ENCODE data around the gene BEND6.
"Not testable (repeated sequence)": the region's sequence is repeated elsewhere in the genome, so short reads cannot be mapped to it uniquely, and the experiment has no call there.

The BEND6 gene

DNA sequence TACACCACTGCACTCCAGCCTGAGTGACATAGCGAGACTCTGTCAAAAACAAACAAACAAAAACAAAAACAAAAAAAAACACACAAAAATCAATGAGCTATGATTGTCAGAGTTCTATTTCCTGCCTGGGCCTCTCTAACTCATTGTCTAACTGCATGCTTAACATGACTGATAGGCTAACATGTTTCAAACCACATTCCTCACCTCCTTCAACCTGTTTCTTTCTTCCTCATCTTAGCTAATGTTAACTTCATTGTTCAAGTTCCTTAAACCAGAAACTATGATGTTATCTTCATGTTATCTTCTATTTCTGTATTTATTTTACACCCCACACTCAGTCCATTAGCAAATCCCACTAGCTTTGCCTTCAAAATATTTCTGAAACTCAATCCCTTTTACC lies 41.5 kb downstream of the BEND6 start:
- DNase-seq (ENCODE audit: low read depth) = no peak
- no peak overlapping the region for H3K4me3 ChIP-seq (ENCODE audit: low read depth, low read length)
- no peak for TF ChIP-seq POLR2A (IDR thresholded peaks at IDR 0.05; ENCODE audit: extremely low read depth, insufficient read length)
- TF ChIP-seq, protein P1, sequence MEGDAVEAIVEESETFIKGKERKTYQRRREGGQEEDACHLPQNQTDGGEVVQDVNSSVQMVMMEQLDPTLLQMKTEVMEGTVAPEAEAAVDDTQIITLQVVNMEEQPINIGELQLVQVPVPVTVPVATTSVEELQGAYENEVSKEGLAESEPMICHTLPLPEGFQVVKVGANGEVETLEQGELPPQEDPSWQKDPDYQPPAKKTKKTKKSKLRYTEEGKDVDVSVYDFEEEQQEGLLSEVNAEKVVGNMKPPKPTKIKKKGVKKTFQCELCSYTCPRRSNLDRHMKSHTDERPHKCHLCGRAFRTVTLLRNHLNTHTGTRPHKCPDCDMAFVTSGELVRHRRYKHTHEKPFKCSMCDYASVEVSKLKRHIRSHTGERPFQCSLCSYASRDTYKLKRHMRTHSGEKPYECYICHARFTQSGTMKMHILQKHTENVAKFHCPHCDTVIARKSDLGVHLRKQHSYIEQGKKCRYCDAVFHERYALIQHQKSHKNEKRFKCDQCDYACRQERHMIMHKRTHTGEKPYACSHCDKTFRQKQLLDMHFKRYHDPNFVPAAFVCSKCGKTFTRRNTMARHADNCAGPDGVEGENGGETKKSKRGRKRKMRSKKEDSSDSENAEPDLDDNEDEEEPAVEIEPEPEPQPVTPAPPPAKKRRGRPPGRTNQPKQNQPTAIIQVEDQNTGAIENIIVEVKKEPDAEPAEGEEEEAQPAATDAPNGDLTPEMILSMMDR (IDR thresholded peaks at IDR 0.05; ENCODE audit: low read depth, low read length) = no peak

DNA sequence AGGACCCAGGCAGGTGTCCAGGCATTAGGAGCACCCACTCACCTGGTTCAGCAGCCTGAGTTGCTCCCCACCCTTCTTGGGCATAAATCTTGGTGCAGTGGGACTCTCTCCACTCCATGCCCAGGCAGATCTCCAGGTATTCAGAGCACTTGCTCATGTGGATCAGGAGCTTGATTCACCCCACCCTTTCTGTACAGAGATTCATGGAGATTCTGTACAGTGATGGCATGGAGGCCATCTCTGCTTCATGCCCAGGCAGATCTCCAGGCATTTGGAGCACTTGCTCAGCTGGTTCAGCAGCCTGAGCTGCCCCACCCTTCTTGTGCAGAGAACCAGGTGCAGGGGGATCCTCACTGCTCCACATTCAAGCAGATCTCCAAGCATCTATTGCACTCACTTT lies 44.1 kb downstream of the BEND6 start:
- no peak for TF ChIP-seq POLR2A (IDR thresholded peaks at IDR 0.05; ENCODE audit: extremely low read depth, insufficient read length)
- TF ChIP-seq, protein P1 (IDR thresholded peaks at IDR 0.05; ENCODE audit: low read depth, low read length) = no peak
- TF ChIP-seq MAX (IDR thresholded peaks at IDR 0.05; ENCODE audit: low read depth, low read length) = no peak
- no peak for TF ChIP-seq MYC (IDR thresholded peaks at IDR 0.05; ENCODE audit: low read depth, low read length)
- no peak for DNase-seq (ENCODE audit: low read depth)

DNA sequence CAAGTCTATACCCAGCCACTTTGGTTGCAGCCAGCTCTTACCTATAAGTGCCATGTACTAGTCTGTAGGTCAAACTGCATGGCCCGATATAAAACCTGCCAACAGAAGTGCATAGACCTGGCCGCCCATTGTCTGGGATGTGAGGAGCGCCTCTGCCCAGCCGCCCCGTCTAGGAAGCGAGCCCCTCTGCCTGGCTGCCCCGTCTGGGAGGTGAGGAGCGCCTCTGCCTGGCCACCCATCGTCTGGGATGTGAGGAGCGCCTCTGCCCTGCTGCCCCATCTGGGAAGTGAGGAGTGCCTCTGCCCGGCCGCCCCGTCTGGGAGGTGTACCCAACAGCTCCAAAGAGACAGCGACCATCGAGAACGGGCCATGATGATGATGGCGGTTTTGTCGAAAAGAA lies 44.8 kb downstream of the BEND6 start:
- not testable (repeated sequence) for H3K4me3 ChIP-seq (ENCODE audit: low read depth, low read length); DNase-seq (ENCODE audit: low read depth)

More for the DNA sequence above, 44.1 kb downstream of the BEND6 start:
- H3K4me3 ChIP-seq (ENCODE audit: low read depth, low read length) = no peak overlapping the region

GRCh38 chr6:57002197-57002596 lies 47.3 kb downstream of the BEND6 start:
- no peak overlapping the region for H3K4me3 ChIP-seq (ENCODE audit: low read depth, low read length)
- TF ChIP-seq MYC (IDR thresholded peaks at IDR 0.05; ENCODE audit: low read depth, low read length) = no peak
- TF ChIP-seq POLR2A (IDR thresholded peaks at IDR 0.05; ENCODE audit: extremely low read depth, insufficient read length) = no peak
- TF ChIP-seq MAX (IDR thresholded peaks at IDR 0.05; ENCODE audit: low read depth, low read length) = no peak
- TF ChIP-seq, protein P1 (IDR thresholded peaks at IDR 0.05; ENCODE audit: low read depth, low read length) = no peak
- no peak for DNase-seq (ENCODE audit: low read depth)

- no peak for TF ChIP-seq MYC (IDR thresholded peaks at IDR 0.05; ENCODE audit: low read depth, low read length)
- TF ChIP-seq MAX (IDR thresholded peaks at IDR 0.05; ENCODE audit: low read depth, low read length) = no peak
- TF ChIP-seq POLR2A (IDR thresholded peaks at IDR 0.05; ENCODE audit: extremely low read depth, insufficient read length) = no peak
- TF ChIP-seq, protein P1 (IDR thresholded peaks at IDR 0.05; ENCODE audit: low read depth, low read length) = no peak
- no peak overlapping the region for H3K4me3 ChIP-seq (ENCODE audit: low read depth, low read length)
- DNase-seq (ENCODE audit: low read depth) = no peak
These were observed 49.4 kb downstream of the BEND6 start for GRCh38 chr6:57004292-57004691.

- no peak for DNase-seq (ENCODE audit: low read depth)
- no peak for TF ChIP-seq MAX (IDR thresholded peaks at IDR 0.05; ENCODE audit: low read depth, low read length)
- TF ChIP-seq, protein P1 (IDR thresholded peaks at IDR 0.05; ENCODE audit: low read depth, low read length) = no peak
- no peak for TF ChIP-seq MYC (IDR thresholded peaks at IDR 0.05; ENCODE audit: low read depth, low read length)
- TF ChIP-seq POLR2A (IDR thresholded peaks at IDR 0.05; ENCODE audit: extremely low read depth, insufficient read length) = no peak
- H3K4me3 ChIP-seq (ENCODE audit: low read depth, low read length) = no peak overlapping the region
These were observed 51.2 kb downstream of the BEND6 start for GRCh38 chr6:57006101-57006500.

GRCh38 chr6:57008069-57008468 lies 53.2 kb downstream of the BEND6 start:
- not testable (repeated sequence) for DNase-seq (ENCODE audit: low read depth); H3K4me3 ChIP-seq (ENCODE audit: low read depth, low read length)
